ENCODE measurements around the gene MVB12B. TPM values are rescaled to one million over a fixed set of nuclear protein-coding genes. Genes with fewer than 3 reads are reported as not detected.

The MVB12B gene
- total and polyA plus RNA-seq, 2 of the 13 experiments (the other 11 are each of a cell fraction or from before 2014, with no cell fraction given) = 12.1 to 30.1 TPM

GRCh38 chr9:126376311-126377175 is 49.9 kb downstream of the MVB12B start (continued):
- TF ChIP-seq ZIK1 (CRISPR knock-in tag; IDR thresholded peaks at IDR 0.05; ENCODE audit: borderline replicate concordance, low read depth) = no peak; the same call in 1 of the 2 replicates
- no peak for TF ChIP-seq ZNF253 (CRISPR knock-in tag; IDR thresholded peaks at IDR 0.05; ENCODE audit: borderline replicate concordance)
- TF ChIP-seq FOXO4 (CRISPR knock-in tag; conservative IDR thresholded peaks at IDR 0.05) = no peak
- no peak for TF ChIP-seq ATF7-NPFF (CRISPR knock-in tag; IDR thresholded peaks at IDR 0.05; ENCODE audit: low read depth)
- TF ChIP-seq RXRB (CRISPR knock-in tag; IDR thresholded peaks at IDR 0.05; ENCODE audit: borderline replicate concordance) = no peak
- no peak for TF ChIP-seq MYPOP (CRISPR knock-in tag; IDR thresholded peaks at IDR 0.05)
- peak; percentile 66; the same call in 1 of the 2 replicates for TF ChIP-seq RFXAP (CRISPR knock-in tag; IDR thresholded peaks at IDR 0.05; ENCODE audit: borderline replicate concordance)
- no peak for TF ChIP-seq HBP1 (CRISPR knock-in tag; IDR thresholded peaks at IDR 0.05; ENCODE audit: low read depth)
- TF ChIP-seq ZNF484 (CRISPR knock-in tag; IDR thresholded peaks at IDR 0.05; ENCODE audit: borderline replicate concordance, low read depth) = no peak
- no peak for TF ChIP-seq MBNL3 (CRISPR knock-in tag; conservative IDR thresholded peaks at IDR 0.05)
- peak; percentile 31; the same call in 1 of the 2 replicates for TF ChIP-seq ZBTB38 (CRISPR knock-in tag; IDR thresholded peaks at IDR 0.05)
- TF ChIP-seq TOE1 (CRISPR knock-in tag; IDR thresholded peaks at IDR 0.05) = no peak
- no peak for TF ChIP-seq ETV6 (CRISPR knock-in tag; conservative IDR thresholded peaks at IDR 0.05)
- no peak for TF ChIP-seq ZNF670 (CRISPR knock-in tag; IDR thresholded peaks at IDR 0.05; ENCODE audit: borderline replicate concordance)
- TF ChIP-seq TFDP2 (CRISPR knock-in tag; IDR thresholded peaks at IDR 0.05) = no peak
- no peak for TF ChIP-seq ZNF709 (CRISPR knock-in tag; IDR thresholded peaks at IDR 0.05)
- peak; percentile 35; the same call in 1 of the 2 replicates for TF ChIP-seq MIXL1 (CRISPR knock-in tag; IDR thresholded peaks at IDR 0.05)
- TF ChIP-seq ZGPAT (CRISPR knock-in tag; IDR thresholded peaks at IDR 0.05) = peak; percentile 62; the same call in 1 of the 2 replicates
- TF ChIP-seq NKX3-1 (CRISPR knock-in tag; IDR thresholded peaks at IDR 0.05) = no peak
- TF ChIP-seq ZNF644 (CRISPR knock-in tag; IDR thresholded peaks at IDR 0.05; ENCODE audit: low read depth) = peak; percentile 47; the same call in 1 of the 2 replicates
- TF ChIP-seq MXI1 (IDR thresholded peaks at IDR 0.05; ENCODE audit: borderline replicate concordance, low read depth, low read length) = no peak
- no peak for TF ChIP-seq ZEB1 (IDR thresholded peaks at IDR 0.05; ENCODE audit: insufficient replicate concordance, low read depth)
- no peak; the same call in 1 of the 2 replicates for TF ChIP-seq NR2F2 (IDR thresholded peaks at IDR 0.05; ENCODE audit: borderline replicate concordance, low read depth)
- no peak for TF ChIP-seq FOXP1 (IDR thresholded peaks at IDR 0.05)
- no peak for TF ChIP-seq FOXP1 (CRISPR knock-in tag; IDR thresholded peaks at IDR 0.05)
